ENCODE results near the gene CTBP2.
A peak's percentile ranks its signal among the peaks of the same experiment; 100 is the strongest.
"Not testable (repeated sequence)": the region's sequence is repeated elsewhere in the genome, so short reads cannot be mapped to it uniquely, and the experiment has no call there.

The CTBP2 gene

DNA sequence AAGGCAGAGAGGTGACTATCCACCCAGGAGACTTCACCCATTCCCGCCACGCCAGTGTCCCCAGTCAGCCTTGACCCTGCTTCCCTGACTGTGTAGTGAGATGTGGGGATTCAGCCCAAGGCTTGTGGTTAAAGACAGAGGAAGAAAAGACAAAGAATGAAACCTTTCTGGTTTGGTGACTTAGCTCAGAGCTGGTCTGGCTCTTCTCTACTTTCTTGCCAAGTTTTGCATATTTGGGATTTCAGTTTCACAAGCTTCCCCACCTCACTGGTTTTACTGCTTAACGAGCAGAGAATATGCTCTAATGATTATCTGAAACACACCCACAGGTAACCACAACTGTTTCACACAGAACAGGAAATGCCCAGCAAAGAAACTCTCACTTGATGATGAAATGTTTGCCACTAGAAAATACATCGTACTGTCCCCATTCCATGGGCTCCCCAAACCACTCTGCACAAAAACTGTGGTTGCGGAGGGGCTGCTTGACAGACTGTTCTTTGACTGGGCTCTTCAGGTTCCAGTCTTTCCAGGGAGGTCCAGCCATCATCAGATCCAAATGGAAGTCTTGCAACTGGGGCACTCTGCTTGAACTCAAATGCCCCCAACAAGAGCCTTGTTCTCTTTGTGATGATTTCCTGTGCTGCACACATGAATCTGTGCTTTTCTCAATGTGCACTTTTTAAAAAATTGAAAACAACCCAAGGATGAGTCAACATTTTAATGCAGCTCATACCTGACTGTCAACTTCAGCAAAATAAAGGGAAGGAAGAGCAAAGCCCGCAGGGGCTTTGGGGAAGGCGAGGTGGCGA lies 95.5 kb downstream of the CTBP2 start:
- no peak for DNase-seq (ENCODE audit: low read depth)

DNA sequence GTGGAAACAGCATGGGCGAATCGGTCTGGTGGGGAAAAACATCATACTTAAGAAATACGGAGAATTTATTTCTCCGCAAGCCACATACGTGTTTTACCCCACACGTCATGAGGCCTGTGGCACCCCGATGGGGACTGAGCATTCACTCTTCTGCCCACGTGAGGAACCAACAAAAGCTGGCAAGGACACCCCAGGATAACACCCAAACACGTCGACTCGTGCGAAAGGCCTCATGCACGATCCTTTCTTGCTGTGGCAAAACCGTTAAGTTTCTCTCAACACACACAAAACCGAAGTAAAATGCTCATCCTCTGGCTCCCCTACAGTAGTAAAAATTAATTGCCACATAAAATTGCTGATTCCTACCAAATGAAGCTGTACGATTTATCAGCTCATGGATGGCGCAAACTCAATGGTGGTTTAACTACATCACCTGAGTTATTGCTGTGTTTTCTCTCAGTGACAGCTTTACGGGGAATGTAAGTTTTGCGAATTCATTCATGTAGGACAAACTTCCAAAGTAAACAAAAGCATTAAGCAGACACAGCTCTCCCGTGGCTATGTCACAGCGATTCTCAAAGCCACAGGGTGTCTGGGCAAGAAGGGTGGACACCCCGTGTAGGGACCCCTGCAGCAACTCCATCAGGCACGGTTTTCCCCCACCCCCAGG lies 97.0 kb downstream of the CTBP2 start:
- DNase-seq (ENCODE audit: low read depth): no peak

DNA sequence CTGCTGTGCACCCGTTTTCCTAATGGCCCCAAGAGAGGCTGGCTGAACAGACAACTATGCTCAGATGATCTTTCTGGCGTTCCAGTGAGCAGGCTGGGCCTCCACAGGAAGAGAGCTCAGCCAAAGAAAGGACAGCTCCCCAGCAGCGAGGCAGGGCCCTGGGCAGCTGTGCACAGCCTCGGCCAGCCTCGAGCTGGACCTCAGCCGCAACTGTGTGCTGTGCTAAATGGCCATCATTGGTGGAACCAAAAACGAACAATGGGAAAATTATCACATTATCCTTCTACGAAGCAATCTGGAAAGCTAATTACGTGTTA lies 97.5 kb downstream of the CTBP2 start:
- no peak for DNase-seq (ENCODE audit: low read depth)

DNA sequence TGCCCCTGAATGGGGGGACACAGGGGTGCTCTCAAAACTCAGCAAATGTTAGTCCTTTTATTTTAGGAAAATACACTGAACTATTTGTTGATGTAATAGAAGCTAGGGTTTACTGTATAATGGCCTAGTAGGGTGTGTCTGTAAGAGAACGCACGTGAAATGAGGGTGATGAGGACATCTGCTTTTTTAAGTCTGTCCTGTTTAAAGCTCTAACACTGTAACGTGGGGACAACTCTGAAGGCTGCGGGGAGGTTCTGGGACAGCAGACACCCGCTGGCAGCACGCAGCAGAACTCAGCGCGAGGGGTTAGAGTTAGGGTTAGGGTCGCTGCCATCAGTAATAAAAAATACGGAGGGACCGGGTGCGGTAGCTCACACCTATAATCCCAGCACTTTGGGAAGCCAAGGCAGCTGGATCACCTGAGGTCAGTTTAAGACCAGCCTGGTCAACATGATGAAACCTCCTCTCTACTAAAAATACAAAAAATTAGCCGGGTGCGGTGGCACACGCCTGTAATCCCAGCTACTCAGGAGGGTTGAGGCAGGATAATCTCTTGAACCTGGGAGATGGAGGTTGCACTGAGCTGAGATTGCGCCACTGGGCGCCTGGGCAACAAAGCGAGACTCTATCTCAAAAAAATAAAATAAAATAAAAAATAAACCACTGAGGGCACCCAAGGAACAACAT lies 98.0 kb downstream of the CTBP2 start:
- DNase-seq (ENCODE audit: low read depth): no peak

DNA sequence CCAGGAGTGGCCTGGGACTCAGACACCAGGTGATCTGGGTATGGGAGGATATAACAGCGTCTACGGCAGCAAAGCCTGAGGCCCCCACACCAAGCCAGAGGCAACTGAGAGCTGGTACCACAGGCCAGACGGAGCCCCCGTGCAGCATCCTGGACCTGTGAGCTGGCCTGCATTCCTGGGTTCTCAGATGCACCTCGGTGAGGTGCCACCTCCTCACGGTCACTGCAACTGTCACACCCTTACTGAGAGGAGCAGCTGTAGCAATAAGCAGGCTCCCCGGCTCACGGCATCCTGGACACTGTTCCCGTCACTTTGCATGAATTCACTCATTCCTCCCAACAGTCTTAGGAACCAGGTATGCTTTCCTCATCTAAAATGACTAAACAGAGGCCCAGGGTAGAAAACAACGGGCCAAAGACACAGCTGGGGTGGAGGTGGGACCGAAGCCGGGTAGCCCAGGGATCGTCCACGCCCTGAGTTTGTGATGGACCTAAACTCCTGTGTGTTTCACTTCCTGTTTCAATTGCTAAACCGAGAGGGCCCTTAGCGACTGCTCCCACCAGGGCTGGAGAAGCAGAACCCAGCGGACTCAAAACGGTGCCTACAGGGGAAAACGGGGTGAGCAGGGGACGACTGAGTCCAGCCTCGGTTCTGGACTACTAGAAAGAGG lies 98.7 kb downstream of the CTBP2 start:
- no peak for DNase-seq (ENCODE audit: low read depth)

DNA sequence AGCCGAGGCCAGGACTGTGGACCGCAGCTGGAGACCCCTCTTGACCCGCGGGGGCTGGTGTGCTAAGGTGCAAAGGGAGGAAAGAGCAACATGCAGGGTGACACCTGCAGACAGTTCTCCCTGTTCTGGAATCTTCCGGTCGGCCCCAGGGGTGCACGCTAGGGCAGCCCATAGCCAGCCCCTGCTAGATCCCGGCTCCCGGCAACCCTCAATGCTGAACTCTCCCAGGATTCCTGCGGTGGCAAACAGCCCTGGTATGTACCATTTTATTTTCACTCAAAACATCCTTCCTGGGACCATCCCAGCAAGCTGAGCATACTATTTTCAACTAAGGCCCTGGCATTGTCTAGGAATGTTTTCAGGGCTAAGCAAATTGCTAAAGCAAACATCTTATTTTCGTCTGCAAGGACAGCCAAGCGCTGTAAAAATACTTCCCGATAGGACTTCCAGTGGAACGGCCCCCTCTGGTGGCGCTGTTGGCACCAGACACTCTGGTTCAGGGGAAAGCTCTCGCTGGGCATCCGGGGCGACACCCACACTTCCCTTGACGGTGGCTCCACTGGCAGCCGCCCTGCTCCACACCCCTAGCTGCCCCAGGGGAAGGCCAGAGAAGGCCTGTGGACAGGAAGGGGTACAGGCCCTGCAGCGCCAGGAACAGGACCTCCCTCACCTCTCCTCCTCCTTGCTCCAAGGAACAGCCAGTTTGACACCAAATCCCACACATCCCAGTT lies 99.4 kb downstream of the CTBP2 start:
- peak; percentile 82 for DNase-seq (ENCODE audit: low read depth)

DNA sequence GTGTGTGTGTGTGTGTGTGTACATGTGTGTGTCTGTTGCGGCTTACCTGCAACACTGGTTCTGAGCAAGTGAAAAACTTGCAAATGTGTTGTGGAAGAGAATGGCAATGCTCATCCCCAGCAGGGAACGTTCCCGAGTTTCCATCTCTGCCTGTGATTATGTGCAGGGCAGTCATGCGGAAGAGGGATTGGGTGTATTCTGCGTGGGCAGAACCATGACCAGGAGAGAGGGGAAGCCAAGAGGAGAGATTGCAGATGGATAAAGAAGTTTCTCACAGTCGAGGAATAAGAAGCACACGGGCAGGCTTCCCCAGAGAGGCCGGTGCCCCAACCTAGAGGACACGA lies 99.9 kb downstream of the CTBP2 start:
- DNase-seq (ENCODE audit: low read depth): peak; percentile 52

DNA sequence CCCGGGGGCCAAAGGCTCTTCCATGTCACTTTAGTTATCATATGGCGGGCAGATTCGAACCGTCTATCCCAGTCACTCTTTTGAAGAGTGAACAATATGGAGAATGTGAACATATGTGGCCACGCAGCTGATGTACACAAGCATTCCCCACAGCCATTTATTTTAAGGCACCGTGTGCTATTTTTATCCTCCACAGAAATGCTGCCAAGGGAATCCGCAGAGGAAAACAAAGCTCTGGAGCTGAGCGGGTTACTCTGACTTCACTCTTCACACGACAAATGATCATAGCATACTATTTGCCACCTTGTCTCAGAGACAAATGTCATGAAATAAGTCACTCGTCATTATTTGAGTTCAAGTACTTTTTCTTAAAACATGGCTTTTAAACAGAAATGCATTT lies 100.3 kb downstream of the CTBP2 start:
- no peak for DNase-seq (ENCODE audit: low read depth)

DNA sequence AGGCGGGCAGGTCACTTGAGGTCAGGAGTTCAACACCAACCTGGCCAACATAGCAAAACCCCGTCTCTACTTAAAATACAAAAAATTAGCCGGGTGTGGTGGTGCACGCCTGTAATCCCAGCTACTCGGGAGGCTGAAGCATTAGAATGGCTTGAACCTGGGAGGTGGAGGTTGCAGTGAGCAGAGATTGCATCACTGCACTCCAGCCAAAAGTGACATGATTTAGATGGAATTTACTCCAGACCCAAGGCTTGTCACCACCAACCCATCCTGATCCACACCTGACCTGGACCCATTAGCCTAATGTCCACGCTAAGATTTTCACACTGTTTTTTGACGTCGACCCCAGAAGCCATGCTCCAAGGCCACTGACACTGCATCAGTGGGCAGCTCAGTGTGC lies 101.0 kb downstream of the CTBP2 start:
- DNase-seq (ENCODE audit: low read depth): not testable (repeated sequence)

DNA sequence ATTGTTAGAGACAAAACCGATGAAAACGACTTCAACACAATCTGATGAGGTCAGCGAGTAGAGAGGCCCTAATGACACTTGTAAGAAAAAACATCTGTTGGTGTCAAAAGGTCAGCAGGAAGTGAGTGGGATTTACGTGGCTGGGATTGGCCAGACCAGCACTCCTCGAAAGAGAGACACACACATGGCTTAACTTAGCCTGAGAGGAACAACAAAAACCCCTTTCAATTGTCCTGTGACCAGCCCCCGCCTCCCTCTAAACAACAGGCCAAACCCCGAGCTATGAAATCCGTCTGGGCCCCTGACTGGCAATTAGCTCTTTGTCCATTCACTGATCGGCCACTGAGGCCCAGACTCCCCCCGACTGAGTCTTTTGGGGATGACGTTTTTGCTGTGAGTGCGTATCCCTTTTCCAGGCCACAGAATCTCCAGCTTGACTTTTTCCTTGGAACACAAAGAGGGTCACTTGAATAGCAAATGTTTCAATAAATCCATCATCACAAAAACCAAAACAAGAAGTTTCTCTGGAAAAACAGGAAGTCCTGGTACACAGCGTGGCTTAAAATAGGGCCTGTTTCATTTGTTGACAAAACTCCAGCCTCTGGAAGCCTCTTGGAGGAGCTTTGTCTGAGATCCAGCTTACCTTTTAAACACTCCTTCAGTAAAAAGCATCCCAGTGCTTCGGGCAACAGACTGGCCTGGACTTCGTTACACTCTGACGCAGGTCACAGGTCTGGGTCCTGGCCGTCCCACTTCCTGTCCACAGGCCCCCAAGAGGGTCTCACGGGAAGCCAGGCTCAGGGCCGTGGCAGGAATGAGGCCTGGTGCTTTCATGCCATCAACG lies 103.0 kb downstream of the CTBP2 start:
- peak; percentile 75 for DNase-seq (ENCODE audit: low read depth)

DNA sequence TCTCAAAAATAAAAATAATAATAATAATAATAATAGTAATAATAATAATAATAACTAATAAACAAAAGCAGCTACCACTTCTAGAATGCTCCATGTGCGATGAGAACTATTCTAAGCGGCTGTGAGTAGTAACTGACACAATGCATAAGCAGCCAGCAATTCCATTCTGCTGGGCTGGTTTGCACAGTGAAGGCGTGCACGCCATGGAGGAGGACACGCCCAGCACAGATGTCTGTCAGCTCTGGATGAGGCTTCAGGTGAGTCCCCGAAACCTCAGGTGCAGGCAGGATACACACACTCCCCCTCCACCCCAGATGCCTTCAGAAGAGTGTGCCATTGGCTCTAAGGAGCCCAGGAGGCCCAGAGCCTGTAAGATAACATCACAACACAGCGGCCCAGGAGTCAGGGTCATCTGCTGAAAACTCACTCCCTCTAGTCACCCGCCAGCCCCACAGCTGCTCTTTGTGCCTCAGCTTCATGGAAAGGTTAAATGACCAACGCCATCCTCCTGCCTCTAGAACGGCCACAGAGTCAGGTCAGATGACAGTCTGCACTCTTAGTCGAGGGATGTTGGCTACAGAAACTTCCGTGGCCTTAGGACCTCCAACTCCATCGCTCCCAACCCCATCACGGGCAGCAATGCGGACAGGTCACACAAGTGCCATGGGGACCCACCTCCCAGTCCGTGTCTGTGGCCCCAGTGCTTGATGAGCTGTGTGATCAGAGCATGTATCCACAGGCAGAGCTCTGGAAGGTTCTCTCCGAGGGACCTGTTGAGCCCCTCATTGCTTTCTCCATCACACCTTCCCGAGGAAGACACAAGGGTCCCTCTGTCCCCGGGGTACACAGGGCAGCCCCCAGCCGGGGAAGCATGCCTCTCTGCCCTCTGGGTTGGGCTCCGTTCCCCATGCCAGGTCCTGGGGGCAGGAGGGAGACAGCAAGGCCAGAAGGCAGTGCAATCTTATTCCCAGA lies 103.9 kb downstream of the CTBP2 start:
- DNase-seq (ENCODE audit: low read depth): no peak

DNA sequence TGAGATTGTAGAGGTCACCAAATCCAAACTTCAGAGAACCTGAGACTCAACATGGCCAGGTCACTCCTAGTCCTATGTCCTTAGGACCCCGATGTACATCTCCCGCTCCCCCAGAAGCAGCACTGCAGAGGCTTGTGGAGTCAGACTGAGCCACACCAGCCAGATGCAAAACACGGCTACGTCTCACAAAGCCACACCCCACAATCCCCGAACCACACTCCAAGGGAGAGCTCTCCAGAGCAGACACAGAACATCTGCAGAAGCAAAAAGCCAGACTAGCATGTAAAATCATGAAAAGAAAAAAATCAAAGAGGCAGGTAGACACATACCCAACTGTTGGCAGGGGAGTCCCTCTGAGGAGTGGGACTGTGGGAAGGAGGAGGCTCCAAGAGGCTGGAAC lies 104.9 kb downstream of the CTBP2 start:
- DNase-seq (ENCODE audit: low read depth): no peak

DNA sequence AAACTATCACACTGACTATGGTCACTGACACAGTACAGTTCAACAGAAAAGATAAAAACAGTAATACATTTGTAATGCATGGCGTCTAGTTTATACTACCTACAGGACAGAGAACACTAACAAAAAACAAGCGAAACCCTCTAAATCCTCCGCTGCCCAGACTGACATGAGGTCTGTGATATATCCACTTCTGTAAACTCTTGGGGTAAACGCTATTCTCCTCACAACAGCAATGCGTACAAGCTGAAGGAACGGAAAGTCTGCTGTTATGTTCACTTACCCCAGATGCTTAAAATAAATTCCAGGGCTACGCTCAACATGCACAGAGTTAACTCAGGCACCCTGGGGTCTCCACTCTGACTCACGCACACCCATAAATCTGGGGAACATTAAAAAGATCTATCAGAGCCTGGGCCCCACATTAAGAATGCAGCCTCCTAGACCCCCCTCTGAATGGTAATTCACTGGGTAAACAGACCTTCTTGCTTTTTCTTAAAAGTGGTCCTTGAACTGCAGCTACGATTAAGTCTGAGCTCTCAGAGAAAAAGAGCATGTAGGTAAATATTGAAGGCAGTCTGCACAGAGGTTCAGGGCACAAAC lies 105.6 kb downstream of the CTBP2 start:
- no peak for DNase-seq (ENCODE audit: low read depth)

DNA sequence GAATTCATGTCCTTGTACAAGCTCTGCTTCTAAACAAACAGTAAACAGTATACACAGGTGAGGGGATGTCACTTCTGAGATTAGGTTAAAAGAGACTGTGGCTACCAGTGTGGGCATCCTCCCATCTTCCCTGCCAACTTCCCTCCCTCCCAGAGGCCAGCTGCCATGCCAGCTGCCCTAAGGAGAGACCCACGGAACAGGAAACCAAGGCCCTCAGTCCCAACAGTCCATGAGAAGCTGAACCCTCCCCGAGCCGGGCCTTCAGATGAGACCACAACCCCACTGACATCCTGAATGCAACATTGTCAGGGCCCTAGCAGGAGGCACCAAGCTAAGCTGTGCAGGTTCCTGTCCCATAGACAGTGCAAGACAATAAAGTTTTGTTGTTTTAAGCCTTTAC lies 106.1 kb downstream of the CTBP2 start:
- DNase-seq (ENCODE audit: low read depth): no peak

DNA sequence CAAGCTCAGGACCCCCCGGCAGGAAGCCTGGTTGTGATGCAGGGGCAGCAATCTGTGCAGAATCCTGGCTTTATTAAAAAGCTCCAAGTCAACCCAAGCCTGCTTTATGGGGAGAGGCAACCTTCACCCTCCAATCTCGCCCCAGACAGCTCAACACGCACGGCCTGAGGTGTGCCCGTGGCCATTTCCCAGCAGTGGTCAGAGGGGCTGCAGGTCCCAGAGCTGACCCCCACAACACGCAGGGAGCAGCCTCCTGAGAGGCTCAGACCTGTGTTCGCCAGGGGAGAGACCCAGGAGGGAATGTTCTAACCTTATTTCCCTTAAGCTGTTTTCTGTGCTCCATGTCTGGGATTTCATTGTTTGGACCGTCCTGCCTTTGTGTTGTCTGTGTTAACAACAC lies 108.2 kb downstream of the CTBP2 start:
- no peak for DNase-seq (ENCODE audit: low read depth)

DNA sequence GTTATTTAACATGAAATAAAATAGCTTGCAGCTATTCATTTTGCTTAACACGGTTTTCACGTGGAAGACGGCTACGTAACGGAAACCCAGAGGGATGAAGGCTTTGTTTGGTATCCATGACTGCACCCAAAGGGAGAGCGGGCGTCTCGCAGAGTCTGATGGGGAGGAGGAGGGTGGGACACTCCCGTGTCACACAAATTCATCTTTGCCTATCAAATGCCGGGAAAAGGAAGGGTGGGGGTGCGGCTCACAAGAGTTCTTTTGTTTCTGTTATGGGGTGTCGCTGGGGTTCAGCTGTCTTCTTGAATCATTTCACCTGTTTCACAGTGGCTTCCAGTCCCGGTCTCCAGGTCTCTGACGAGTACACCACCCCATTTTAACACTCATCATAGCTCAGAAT lies 110.0 kb downstream of the CTBP2 start:
- no peak for DNase-seq (ENCODE audit: low read depth)

DNA sequence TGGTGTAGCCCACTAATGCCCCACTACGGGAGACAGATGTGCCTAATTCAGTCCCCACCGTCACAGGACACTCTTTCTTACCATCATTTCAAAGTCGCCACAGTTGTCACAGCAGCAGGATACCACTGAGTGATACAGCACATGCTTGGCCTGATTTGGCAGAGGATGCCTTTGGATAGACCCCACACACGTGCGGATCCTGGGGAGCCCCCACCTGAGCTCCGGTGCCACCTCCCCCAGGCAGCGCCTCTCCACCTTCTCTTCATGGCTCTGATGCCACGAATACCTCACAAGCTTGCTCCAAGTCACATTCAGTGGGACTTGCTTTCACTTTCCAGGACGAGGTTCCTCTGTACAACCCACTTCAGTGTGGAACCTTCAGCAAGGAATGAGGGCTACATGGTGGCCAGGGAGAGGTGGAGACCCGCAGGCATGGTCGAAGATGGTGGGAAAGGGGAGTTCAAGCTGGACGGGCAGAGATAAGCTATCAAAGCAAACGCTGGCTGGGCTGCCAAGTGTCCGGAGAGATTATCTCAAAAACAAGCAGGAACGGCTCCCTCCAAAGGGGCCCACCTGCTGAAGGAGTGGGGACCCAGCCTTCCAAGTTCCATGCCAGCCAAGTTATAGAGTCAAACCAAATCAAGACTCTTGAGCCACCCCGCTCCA lies 111.0 kb downstream of the CTBP2 start:
- DNase-seq (ENCODE audit: low read depth): no peak

DNA sequence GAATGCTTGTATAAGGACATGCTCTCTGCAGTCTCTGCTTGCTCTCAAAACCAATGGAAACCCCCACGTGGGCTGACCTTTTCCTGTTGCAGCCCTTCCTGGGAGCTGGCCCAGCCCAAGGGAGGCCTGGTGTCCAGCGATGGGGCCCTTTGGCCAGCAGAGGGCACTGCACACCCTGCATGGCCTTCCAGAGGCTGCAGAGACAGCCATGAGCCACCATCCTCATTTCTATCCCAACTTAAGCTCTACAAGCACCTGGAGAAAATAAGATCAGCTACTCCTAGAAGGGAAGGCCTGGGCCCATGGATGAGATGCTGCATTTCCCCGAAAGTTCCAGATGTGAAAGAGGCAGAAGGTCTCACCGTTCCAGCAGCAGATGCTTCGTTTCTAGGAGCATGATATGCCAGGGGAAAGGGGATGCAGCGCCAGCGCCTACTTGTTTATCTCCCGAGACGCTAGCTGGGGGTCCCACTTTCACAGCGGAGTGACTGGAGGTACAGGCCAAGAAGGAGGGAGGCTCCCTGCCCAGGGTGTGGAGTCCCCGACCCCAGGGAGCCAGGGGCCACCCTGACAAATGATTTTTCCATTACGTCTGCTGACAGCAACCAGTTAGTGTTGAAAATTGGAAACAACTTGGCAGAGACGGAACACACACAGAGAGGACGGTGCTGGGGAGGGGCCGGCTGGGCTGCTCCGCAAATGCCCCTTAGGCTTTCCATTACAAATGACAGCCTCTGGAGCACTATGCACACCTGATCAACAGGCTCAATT lies 112.1 kb downstream of the CTBP2 start:
- DNase-seq (ENCODE audit: low read depth): peak; percentile 62

Data from stromal cell of bone marrow (primary cell).